Measurements from ENCODE around the gene NEXN. TPM values are rescaled to one million over a fixed set of nuclear protein-coding genes. Genes with fewer than 3 reads are reported as not detected.

The NEXN gene
- total RNA-seq, 3 donors from 2014 or later (not counting 1 experiment from before 2014, with no cell fraction given): 0.85 to 1.4 (median 1.1) TPM

DNA sequence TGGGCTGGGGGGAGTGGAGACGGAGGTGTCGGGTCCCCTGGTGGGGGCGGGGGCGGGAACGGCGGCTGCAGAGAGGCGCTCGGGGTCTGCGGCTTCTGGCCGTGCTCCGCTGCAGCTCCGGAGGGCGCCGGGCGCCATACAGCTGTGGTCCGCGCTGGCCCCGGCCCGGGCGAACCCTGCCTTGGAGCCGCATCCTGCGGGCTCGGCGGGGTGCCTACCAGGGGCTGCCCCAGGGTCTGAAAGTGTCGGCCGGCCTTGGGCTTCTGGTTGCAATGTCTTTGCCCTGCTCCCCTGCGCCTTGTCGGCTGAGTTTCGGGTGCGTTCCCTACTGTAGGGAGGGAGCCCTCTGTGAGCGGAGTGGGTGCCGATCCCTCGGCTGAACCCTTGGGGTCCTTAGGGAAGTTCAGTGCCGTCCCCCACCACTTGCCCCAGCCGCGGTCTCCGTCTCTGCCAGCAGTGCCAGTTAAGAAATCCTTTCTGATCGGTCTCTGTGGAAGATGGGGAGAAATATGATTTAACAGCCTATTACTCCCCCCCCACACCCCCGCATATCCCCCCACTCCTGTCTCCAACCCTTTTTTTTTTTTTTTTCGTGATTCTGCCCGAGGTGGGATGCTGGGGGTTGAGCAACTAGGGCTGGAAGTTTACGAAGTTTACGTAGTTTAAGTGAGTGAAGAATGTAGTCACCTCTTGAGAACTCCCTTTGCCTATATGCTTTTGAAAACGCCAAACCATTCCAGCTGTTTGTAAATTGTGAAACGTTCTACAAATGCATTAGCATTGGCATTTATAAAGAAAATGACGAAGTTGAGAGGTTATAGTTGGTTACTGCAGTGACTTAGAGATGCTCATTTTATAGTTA lies 588 bp downstream of the NEXN start:
- intact Hi-C loops (cut with micrococcal nuclease): no loop called here
- TF ChIP-seq, protein P1, sequence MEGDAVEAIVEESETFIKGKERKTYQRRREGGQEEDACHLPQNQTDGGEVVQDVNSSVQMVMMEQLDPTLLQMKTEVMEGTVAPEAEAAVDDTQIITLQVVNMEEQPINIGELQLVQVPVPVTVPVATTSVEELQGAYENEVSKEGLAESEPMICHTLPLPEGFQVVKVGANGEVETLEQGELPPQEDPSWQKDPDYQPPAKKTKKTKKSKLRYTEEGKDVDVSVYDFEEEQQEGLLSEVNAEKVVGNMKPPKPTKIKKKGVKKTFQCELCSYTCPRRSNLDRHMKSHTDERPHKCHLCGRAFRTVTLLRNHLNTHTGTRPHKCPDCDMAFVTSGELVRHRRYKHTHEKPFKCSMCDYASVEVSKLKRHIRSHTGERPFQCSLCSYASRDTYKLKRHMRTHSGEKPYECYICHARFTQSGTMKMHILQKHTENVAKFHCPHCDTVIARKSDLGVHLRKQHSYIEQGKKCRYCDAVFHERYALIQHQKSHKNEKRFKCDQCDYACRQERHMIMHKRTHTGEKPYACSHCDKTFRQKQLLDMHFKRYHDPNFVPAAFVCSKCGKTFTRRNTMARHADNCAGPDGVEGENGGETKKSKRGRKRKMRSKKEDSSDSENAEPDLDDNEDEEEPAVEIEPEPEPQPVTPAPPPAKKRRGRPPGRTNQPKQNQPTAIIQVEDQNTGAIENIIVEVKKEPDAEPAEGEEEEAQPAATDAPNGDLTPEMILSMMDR (IDR thresholded peaks at IDR 0.05): no peak

DNA sequence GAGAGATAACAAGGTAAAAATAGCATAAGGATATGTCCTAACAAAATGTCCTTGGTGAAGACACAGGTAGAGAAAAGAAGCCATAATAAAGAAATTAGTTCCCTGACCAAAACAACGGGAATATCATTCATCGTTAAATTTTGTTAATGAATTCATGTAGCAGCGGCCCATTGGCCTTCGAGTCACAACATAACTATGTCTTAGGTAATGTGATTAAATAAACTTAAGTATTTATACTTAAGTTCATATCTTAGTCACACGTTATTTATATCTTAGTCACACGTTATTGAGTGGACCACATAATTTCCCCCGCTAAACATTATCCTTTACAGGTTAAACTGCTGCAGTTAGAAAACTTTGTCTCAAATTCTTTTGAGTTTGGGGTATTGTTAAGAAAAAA lies 1.2 kb downstream of the NEXN start:
- intact Hi-C loops (cut with micrococcal nuclease): no loop called here
- H3K27me3 ChIP-seq (ENCODE audit: control insufficient read depth, insufficient read depth, low read length): peaks cover 11% of the 10 kb centered on the region
- ATAC-seq (no peak), DNase-seq (no peak)
- WGBS (ENCODE audit: insufficient coverage): 92% methylated on average over 2 of the region's 7 CpGs
- Mint-ChIP-seq H3K4me1 (peaks cover 7 to 19% of the 10 kb centered on the region in 2 donors), H3K9me3 (no peaks in the 10 kb centered on the region), H3K27me3 (ENCODE audit: low read depth in 2 of 2) (peaks cover 6 to 16% of the 10 kb centered on the region in 2 donors), H3K27ac (no peak overlapping the region), H3K4me3 (peak overlapping the region; percentile 67), H3K36me3 (no peaks in the 10 kb centered on the region)
- H3K36me3 ChIP-seq (ENCODE audit: control insufficient read depth, insufficient read depth, low read length): no peaks in the 10 kb centered on the region
- H3K4me3 ChIP-seq (ENCODE audit: low read length): no peak overlapping the region
- H3K9me3 ChIP-seq (ENCODE audit: control insufficient read depth, insufficient read depth, low read length): no peaks in the 10 kb centered on the region
- H3K4me1 ChIP-seq (ENCODE audit: control insufficient read depth, insufficient read depth, low read length): peaks cover 11% of the 10 kb centered on the region
- TF ChIP-seq, protein P1 (IDR thresholded peaks at IDR 0.05): no peak
- H3K27ac ChIP-seq (ENCODE audit: low read length): no peak overlapping the region

More for the DNA sequence above, 588 bp downstream of the NEXN start:
- no peaks in the 10 kb centered on the region for H3K9me3 Mint-ChIP-seq
- 4% methylated on average over 42 of the region's 46 CpGs for WGBS (ENCODE audit: insufficient coverage)
- Histone ChIP-seq H3K4me3 (ENCODE audit: low read length) (peak overlapping the region; percentile 20), H3K27me3 (ENCODE audit: control insufficient read depth, insufficient read depth, low read length) (peaks cover 11% of the 10 kb centered on the region), H3K4me1 (ENCODE audit: control insufficient read depth, insufficient read depth, low read length) (peaks cover 11% of the 10 kb centered on the region), H3K9me3 (ENCODE audit: control insufficient read depth, insufficient read depth, low read length) (no peaks in the 10 kb centered on the region), H3K36me3 (ENCODE audit: control insufficient read depth, insufficient read depth, low read length) (no peaks in the 10 kb centered on the region), H3K27ac (ENCODE audit: low read length) (no peak overlapping the region)
- peaks cover 6 to 16% of the 10 kb centered on the region in 2 donors for H3K27me3 Mint-ChIP-seq (ENCODE audit: low read depth in 2 of 2)
- H3K36me3 Mint-ChIP-seq: no peaks in the 10 kb centered on the region
- ATAC-seq (peak; percentile 68 to 92 (median 73)), DNase-seq (peak; percentile 7 to 21)
- no peak overlapping the region for H3K27ac Mint-ChIP-seq
- H3K4me3 Mint-ChIP-seq: peak overlapping the region; percentile 67
- peaks cover 7 to 19% of the 10 kb centered on the region in 2 donors for H3K4me1 Mint-ChIP-seq

DNA sequence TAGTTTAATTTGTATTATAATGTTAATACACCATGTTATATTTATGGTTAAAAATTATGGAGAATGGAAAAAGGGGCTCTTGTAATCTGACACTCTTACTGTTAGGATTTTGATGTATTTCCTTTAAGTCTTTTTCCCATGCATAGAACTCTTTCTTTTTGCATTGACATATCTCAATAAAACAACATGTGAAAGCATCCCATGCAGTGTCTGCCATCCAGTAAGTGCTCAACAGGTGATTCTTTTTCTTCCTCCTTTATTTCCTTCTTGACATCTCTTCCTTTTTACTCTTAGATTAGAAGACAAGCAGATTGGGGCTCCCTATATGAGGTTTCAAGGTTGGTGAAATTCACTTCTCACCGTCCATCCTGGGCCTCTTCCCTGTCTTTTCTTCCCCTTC lies 2.8 kb downstream of the NEXN start:
- H3K27me3 ChIP-seq (ENCODE audit: control insufficient read depth, insufficient read depth, low read length): peaks cover 11% of the 10 kb centered on the region
- no peaks in the 10 kb centered on the region for H3K9me3 Mint-ChIP-seq
- H3K36me3 ChIP-seq (ENCODE audit: control insufficient read depth, insufficient read depth, low read length): no peaks in the 10 kb centered on the region
- TF ChIP-seq, protein P1 (IDR thresholded peaks at IDR 0.05): no peak
- no peak for ATAC-seq
- peaks cover 7 to 19% of the 10 kb centered on the region in 2 donors for H3K4me1 Mint-ChIP-seq
- peaks cover 11% of the 10 kb centered on the region for H3K4me1 ChIP-seq (ENCODE audit: control insufficient read depth, insufficient read depth, low read length)
- no peaks in the 10 kb centered on the region for H3K36me3 Mint-ChIP-seq
- H3K4me3 ChIP-seq (ENCODE audit: low read length): no peak overlapping the region
- no peak for DNase-seq
- H3K27me3 Mint-ChIP-seq (ENCODE audit: low read depth in 2 of 2): peaks cover 6 to 16% of the 10 kb centered on the region in 2 donors
- intact Hi-C loops (cut with micrococcal nuclease): no loop called here
- 83% methylated on average over 1 of the region's 1 CpG for WGBS (ENCODE audit: insufficient coverage)
- no peak overlapping the region for H3K4me3 Mint-ChIP-seq
- H3K27ac ChIP-seq (ENCODE audit: low read length): no peak overlapping the region
- H3K27ac Mint-ChIP-seq: no peak overlapping the region
- H3K9me3 ChIP-seq (ENCODE audit: control insufficient read depth, insufficient read depth, low read length): no peaks in the 10 kb centered on the region
